Sigmoid colon (tissue), 7 donors: ENCODE data around the gene IFNLR1. TPM values are rescaled to one million over a fixed set of nuclear protein-coding genes. Genes with fewer than 3 reads are reported as not detected.

ENCODE experiments used
- DNase-seq: peaks from one replicate; pipeline ENCODE4 v3.0.0-alpha.2; 2019
- H3K27ac ChIP-seq, 4 donors: fragments of 200-600 bp; sonication (generic); one replicate each; pipeline ENCODE4 v1.5.1; 2016 to 2019; ENCODE audit warnings: mild to moderate bottlenecking in 1 of 4
- H3K27me3 ChIP-seq, 3 donors: fragments of 200-600 bp; sonication (generic); one replicate each; pipeline ENCODE4 v1.5.1; 2019; ENCODE audit warnings: mild to moderate bottlenecking in 1 of 3
- H3K36me3 ChIP-seq, 4 donors: fragments of 200-600 bp; sonication (generic); one replicate each; pipeline ENCODE4 v1.5.1; 2016 to 2019
- H3K4me1 ChIP-seq, 4 donors: fragments of 200-600 bp; sonication (generic); one replicate each; pipeline ENCODE4 v1.5.1; 2017 to 2019
- H3K4me3 ChIP-seq, 4 donors: fragments of 200-600 bp; sonication (generic); one replicate each; pipeline ENCODE4 v1.5.1; 2017 to 2019; ENCODE audit warnings: mild to moderate bottlenecking in 2 of 4, moderate library complexity in 1 of 4
- H3K9me3 ChIP-seq, 4 donors: fragments of 200-600 bp in 3 of 4; sonication (generic) in 3 of 4; one replicate each; pipeline versions ENCODE4 v1.5.1 to v1.6.1; 2013 to 2019
- CTCF ChIP-seq, 4 experiments: fragments of 450-650 bp in 3 of 4; fragments of 200-600 bp in 1 of 4; IDR thresholded peaks; one replicate each; pipeline ENCODE4 v1.5.1; 2016 to 2019; ENCODE audit warnings: antibody characterized with exemption in 4 of 4, mild to moderate bottlenecking in 3 of 4, moderate library complexity in 2 of 4
- EP300 ChIP-seq, 4 donors: sonication (generic); formaldehyde crosslinking; IDR thresholded peaks; one replicate each; pipeline ENCODE4 v1.6.1; 2017; ENCODE audit warnings: antibody characterized with exemption in 4 of 4
- POLR2A ChIP-seq, 2 donors: fragments of 450-650 bp; IDR thresholded peaks; one replicate each; pipeline ENCODE4 v1.6.1; 2016; ENCODE audit warnings: antibody characterized with exemption in 2 of 2, mild to moderate bottlenecking in 2 of 2, moderate library complexity in 2 of 2
- POLR2AphosphoS5 ChIP-seq, 4 donors: sonication (generic); formaldehyde crosslinking; IDR thresholded peaks; one replicate each; pipeline ENCODE4 v1.6.1; 2017; ENCODE audit warnings: antibody characterized with exemption in 4 of 4
- WGBS, 2 donors: extraction: QIAGEN DNeasy Blood & Tissue Kit; methylation state at CpG; one replicate each; pipeline ENCODE4 v1.1.7; 2013; 5-methylcytosine and 5-hydroxymethylcytosine counted together
- intact Hi-C: fragments of 100-400 bp; cut with DNase I; formaldehyde crosslinking; loops from one replicate; pipeline ENCODE4 v1.15.1; 2023
- polyA plus RNA-seq, 3 donors: library from polyadenylated mRNA; stranded (reverse); fragments of 200-250 nt; gene quantifications; one replicate each; pipeline ENCODE4 v1.2.3, GENCODE V29; 2013
- total RNA-seq, 4 donors: library from RNA; depleted of rRNA; stranded (reverse); fragments of >200 nt; gene quantifications; one replicate each; pipeline ENCODE4 v1.1.0, GENCODE V29; 2016
- donor health status: healthy with polysubstance abuse.
- donor health status: Bipolar disorder and iron deficiency.
- donor health status: healthy.

IFNLR1 gene
- total and polyA plus RNA-seq, 7 donors: 0.28 to 8.7 (median 4.2) TPM; not detected in 2

GRCh38 chr1:24127801-24128363 is 59.2 kb downstream of the IFNLR1 start:
- Histone ChIP-seq H3K4me3 (no peak overlapping the region), H3K27me3 (no peaks in the 10 kb centered on the region), H3K4me1 (no peaks in the 10 kb centered on the region), H3K36me3 (no peaks in the 10 kb centered on the region), H3K9me3 (peaks cover 0 to 12% (median 4%) of the 10 kb centered on the region in 4 donors), H3K27ac (no peak overlapping the region)
- DNase-seq: no peak
- WGBS, 2 donors: 43 to 72% methylated on average over 7 of the region's 7 CpGs
- intact Hi-C loops: no loop called here
- TF ChIP-seq POLR2A (IDR thresholded peaks at IDR 0.05) (no peak), CTCF (IDR thresholded peaks at IDR 0.05) (no peak), POLR2AphosphoS5 (IDR thresholded peaks at IDR 0.05) (no peak), EP300 (IDR thresholded peaks at IDR 0.05) (no peak)

DNA sequence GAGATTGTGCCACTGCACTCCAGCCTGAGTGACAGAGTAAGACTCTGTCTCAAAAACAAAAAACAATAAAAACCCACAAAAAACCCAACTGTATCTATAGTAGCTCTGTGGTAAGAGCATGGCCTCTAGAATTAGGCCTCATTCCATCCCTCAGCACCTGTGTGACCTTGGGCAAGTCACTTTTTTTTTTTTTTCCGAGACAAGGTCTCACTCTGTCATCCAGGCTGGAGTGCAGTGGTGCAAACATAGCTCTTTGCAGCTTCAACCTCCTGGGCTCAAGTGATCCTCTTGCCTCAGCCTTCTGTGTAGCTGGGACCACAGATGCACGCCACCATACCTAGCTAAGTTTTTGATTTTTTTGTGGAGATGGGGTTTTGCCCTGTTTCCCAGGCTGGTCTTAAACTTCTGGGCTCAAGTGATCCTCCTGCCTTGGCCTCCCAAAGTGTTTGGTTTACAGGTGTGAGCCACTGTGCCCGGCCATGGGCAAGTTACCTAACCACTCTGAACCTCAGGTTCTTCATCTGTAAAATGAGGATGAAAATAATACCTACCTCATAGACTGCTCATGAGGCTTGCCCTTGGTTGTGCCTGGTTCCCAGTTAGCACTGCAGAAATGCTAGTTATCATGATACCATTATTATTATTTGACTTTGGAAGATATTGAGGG is 59.8 kb downstream of the IFNLR1 start:
- DNase-seq: no peak
- no peak for TF ChIP-seq EP300 (IDR thresholded peaks at IDR 0.05)
- TF ChIP-seq POLR2AphosphoS5 (IDR thresholded peaks at IDR 0.05): no peak
- no peak for TF ChIP-seq POLR2A (IDR thresholded peaks at IDR 0.05)
- TF ChIP-seq CTCF (IDR thresholded peaks at IDR 0.05): no peak
- Histone ChIP-seq H3K36me3 (no peaks in the 10 kb centered on the region), H3K9me3 (peaks cover 0 to 12% (median 4%) of the 10 kb centered on the region in 4 donors), H3K27ac (no peak overlapping the region), H3K4me3 (no peak overlapping the region), H3K27me3 (no peaks in the 10 kb centered on the region), H3K4me1 (no peaks in the 10 kb centered on the region)
- intact Hi-C loops: no loop called here
- WGBS, 2 donors: 79 to 85% methylated on average over 3 of the region's 3 CpGs

DNA sequence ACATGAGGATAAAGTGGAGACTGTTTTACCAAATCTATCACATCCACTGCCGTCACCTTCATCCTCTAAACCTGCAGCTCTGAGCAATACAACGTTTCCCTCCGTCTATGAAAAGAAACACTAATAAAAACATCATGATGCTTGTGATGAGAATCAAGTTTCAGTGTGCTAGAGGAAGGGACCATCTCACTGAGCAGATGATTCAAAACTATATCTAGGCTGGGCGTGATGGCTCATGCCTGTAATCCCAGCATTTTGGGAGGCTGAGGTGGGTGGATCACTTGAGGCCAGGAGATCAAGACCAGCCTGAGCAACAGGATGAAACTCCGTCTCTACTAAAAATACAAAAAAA is 60.4 kb downstream of the IFNLR1 start:
- no peaks in the 10 kb centered on the region for H3K4me1 ChIP-seq
- no peak for DNase-seq
- peaks cover 0 to 12% (median 4%) of the 10 kb centered on the region in 4 donors for H3K9me3 ChIP-seq
- intact Hi-C loops: no loop called here
- no peaks in the 10 kb centered on the region for H3K36me3 ChIP-seq
- WGBS, 2 donors: 83 to 84% methylated on average over 5 of the region's 5 CpGs
- no peaks in the 10 kb centered on the region for H3K27me3 ChIP-seq
- TF ChIP-seq CTCF (IDR thresholded peaks at IDR 0.05) (no peak), EP300 (IDR thresholded peaks at IDR 0.05) (no peak), POLR2AphosphoS5 (IDR thresholded peaks at IDR 0.05) (no peak), POLR2A (IDR thresholded peaks at IDR 0.05) (no peak)
- H3K4me3 ChIP-seq: no peak overlapping the region
- H3K27ac ChIP-seq: no peak overlapping the region

GRCh38 chr1:24126018-24126671 is 60.9 kb downstream of the IFNLR1 start:
- intact Hi-C loops: no loop called here
- TF ChIP-seq POLR2AphosphoS5 (IDR thresholded peaks at IDR 0.05): no peak
- no peak for TF ChIP-seq CTCF (IDR thresholded peaks at IDR 0.05)
- TF ChIP-seq POLR2A (IDR thresholded peaks at IDR 0.05): no peak
- no peak for TF ChIP-seq EP300 (IDR thresholded peaks at IDR 0.05)
- Histone ChIP-seq H3K4me3 (no peak overlapping the region), H3K9me3 (peaks cover 0 to 12% (median 4%) of the 10 kb centered on the region in 4 donors), H3K36me3 (no peaks in the 10 kb centered on the region), H3K27ac (no peak overlapping the region), H3K27me3 (no peaks in the 10 kb centered on the region), H3K4me1 (no peaks in the 10 kb centered on the region)
- DNase-seq: no peak
- 55 to 76% methylated on average over 6 of the region's 6 CpGs for WGBS, 2 donors
